Activated CD4-positive, alpha-beta T cell treated with anti-CD3 and anti-CD28 coated beads, Interleukin-2, amount 50 U/mL, for 16 hours (primary cell): ENCODE data around the gene AP2A2.

Experiments
- DNase-seq: peaks from one replicate; pipeline ENCODE4 v3.0.0-alpha.2; 2020

Gene AP2A2

GRCh38 chr11:1032310-1032891 lies 106.7 kb downstream of the AP2A2 start:
- no peak for DNase-seq

DNA sequence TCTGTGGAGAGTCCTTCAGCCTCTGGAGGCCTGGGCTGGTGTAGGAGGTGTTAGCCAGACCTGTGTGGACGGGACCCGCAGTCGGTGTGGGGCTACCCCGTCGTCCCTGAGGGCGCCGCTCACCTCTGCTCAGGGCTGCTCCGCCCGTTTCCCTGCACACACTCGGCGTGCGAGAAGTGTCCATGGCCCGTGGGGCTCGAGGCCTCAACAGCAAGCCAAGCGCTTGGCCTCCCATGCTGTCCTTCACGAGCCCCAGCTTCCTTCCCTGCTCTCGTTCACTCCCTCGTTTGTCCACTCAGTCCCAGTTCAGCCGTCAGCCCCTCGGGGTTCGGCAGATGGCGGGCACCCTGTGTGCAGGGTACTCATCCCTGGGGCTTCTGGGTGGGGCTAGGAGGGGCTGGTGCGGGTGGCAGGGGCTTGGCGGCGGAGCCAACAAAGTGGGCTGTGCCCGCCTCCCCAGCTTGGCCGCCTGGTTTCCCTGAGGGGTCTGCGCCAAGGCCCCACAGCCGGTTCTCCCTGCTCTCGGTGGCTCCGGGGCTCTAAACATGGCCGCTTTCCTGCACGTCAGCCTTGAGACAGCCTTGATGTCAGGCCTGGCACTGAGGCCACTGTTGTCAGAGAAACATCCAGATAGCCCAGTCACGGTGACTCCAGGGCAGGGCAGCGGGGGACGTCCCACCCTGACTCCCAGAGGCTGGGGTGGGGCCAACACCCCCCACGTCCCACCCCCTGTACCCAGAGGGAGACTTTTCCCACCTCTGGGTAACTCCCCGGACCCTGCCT lies 107.5 kb downstream of the AP2A2 start:
- DNase-seq = no peak

- no peak for DNase-seq
Observed at GRCh38 chr11:1034001-1034400, 108.3 kb downstream of the AP2A2 start.

GRCh38 chr11:1034456-1035295 lies 109.0 kb downstream of the AP2A2 start:
- no peak for DNase-seq

DNA sequence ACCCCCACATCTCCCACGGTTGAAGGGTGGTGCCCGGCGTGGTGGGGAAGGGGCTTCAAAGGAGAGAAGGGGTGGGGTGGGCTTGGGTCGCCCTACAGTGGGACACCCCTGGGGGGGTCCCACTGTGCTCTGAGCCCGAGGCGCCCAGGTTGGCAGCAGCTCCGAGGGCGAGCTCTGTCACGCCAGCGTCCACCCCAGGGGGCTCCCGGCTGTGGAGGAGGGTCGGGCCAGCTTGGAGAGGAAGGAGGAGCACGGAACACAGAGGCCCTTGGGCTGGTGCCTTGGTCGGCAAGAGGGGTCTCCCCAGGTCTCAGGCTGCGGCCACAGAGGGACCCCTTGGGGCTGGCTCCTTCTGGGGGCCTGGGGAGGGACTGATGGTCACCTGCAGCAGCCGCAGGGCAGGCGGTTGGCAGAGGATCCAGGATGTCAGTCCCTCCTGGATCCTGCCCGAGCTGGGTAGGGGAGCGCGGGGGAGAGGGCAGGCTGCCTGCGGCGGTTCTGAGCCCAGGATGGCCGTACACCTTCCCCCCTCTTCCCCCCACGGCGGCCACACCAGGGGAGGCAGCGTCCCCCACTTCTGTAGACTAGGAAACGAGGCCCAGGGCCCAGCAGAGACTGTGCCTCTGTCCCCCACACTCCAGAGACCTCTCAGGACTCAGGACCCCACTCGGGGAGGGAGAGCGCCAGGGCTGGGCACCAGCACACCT lies 110.1 kb downstream of the AP2A2 start:
- no peak for DNase-seq

DNA sequence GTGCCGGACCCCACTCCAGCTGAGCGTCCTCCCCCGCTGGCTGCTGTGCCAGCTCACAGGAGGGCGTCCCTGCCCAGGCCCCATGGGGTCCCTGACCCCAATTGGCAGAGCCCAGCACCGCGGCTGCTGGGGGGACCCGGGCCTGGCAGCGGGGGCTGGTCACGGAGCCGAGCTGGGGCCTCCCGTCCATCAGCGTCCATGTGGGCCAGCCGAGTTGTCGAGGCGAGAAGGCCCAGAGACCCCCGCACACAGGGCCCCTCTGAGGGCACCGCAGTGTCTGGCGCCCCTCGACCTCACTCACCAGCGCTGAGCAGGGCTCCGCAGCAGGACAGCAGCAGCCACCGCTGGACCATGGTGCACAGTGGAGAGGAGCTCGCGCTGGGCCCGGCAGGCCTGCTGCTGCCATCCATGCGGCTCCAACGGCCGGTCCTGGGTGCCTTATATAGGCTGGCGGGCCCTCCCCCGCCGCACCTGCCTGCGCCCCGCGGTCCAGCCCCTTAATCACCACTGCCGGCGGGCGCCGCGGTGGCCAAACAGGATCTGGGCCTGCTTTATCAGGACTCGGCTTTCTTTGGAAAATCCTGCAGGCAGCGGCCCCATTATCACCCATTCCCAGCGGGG lies 110.7 kb downstream of the AP2A2 start, which contains the start of gene MUC6:
Gene MUC6 (minus strand): TSS at position 416 of the 621 bp plus-strand sequence. CDS start 63 bp downstream, at position 353.
- DNase-seq = no peak

DNA sequence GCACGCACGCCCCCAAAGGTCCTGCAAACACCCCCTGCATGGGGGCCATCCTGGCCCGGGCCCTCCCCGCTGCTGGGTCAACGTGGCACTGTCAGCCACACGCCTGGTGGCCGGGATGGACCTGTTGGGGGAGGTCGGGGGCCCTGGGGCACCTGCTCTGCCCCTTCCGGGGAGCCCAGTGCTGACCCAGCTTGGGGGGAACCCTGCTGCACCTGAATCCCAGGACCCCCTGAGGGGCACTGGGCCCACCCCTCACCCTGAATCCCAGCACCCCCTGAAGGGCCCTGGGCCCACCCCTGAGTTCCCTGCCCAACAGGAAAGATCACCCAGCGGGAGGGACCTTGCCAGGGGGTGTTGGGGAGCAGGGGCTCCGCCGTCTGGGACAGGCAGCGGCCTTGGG lies 111.3 kb downstream of the AP2A2 start:
- DNase-seq = no peak

- no peak for DNase-seq
Observed at GRCh38 chr11:1037506-1038055, 111.9 kb downstream of the AP2A2 start.

GRCh38 chr11:1038361-1038760 lies 112.7 kb downstream of the AP2A2 start:
- no peak for DNase-seq

GRCh38 chr11:1038921-1039320 lies 113.3 kb downstream of the AP2A2 start:
- DNase-seq = no peak

- no peak for DNase-seq
Observed at GRCh38 chr11:1039481-1040427, 114.1 kb downstream of the AP2A2 start.

DNA sequence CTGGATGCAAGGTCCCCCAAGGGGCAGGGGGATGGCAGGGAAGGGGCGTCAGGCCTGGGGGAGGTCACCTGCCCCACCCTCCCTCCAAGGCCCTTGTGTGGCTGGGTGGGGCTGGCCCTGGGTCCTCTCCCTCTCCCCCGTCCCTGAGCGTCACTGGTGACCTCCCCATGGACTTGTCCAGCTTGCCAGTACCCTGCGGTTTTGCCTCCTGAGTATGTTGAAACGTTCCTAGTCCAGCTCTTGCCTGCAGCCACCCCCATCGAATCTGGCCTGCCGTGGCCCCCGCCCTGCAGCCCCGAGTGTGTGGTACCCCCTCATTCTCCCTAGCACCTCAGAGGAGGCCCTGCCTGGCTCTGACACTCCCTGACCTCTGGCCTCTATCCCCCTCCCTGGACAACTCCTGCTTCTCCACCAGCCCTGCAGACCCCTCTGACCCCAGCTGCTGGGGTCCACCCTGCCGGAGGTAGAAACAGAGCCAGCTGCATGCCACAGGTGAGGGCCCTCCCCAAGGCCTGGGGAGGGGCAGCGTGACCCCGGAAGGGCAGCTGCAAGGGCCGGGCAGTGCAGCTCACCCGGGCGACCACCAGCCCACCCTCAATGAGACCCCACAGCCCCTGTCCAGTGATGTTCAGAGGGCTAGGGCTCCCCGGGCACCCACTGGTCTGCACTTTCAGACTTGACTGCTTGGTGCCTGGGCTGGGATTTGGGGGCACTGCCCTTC lies 114.9 kb downstream of the AP2A2 start:
- no peak for DNase-seq

- no peak for DNase-seq
Observed at GRCh38 chr11:1041149-1041467, 115.4 kb downstream of the AP2A2 start.

DNA sequence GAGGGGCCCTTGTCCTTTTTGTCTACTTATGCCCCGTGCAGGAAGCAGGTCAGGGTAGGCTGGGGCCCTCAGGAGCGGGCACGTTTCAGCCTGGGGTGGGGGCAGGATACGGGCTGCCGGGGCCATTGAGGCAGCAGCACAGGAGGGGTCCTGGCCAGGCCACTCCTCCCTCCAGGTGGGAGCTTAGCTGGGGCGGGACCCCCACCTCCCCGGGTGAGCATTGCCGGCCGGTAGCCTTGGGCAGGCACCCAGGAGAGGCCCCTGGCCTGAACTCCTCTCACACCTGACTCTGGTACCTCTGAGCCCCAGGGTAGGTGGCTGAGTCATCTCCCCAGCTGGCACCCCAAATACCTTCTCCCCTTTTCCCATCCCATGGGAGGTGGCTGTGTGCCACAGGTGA lies 115.8 kb downstream of the AP2A2 start:
- DNase-seq = no peak

DNA sequence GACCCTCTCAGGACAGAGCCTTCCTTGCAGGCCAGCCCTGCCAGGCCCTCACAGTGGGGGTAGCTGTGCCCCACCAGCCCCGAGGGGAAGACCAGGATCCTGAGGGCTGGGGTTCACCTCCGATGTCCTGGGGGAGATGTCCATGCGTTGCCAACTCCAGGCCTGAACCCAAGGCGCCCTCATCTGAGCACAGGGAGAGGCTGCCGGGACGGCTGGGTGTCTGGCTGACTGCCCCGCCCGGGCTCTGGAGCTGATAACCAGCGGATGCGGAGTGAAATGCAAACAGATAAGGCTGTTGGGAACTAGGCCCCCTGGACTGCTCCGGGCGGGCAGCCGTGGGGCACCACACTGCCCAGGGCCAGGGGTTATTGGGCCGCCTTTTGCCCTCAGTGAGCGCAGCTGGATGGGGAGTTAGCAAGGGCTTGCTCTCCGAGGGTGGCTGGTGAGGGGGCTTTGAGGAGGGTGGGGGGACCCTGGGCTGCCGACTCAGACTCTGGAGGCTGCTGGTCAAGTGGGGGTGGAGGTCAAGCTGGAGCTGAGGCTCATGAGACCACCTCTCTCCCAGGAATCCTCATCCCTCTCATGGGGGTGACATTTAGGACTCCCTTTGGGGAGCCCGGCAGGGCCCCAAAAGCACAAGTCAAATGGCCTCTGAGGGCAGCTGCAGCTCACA lies 116.4 kb downstream of the AP2A2 start:
- no peak for DNase-seq

DNA sequence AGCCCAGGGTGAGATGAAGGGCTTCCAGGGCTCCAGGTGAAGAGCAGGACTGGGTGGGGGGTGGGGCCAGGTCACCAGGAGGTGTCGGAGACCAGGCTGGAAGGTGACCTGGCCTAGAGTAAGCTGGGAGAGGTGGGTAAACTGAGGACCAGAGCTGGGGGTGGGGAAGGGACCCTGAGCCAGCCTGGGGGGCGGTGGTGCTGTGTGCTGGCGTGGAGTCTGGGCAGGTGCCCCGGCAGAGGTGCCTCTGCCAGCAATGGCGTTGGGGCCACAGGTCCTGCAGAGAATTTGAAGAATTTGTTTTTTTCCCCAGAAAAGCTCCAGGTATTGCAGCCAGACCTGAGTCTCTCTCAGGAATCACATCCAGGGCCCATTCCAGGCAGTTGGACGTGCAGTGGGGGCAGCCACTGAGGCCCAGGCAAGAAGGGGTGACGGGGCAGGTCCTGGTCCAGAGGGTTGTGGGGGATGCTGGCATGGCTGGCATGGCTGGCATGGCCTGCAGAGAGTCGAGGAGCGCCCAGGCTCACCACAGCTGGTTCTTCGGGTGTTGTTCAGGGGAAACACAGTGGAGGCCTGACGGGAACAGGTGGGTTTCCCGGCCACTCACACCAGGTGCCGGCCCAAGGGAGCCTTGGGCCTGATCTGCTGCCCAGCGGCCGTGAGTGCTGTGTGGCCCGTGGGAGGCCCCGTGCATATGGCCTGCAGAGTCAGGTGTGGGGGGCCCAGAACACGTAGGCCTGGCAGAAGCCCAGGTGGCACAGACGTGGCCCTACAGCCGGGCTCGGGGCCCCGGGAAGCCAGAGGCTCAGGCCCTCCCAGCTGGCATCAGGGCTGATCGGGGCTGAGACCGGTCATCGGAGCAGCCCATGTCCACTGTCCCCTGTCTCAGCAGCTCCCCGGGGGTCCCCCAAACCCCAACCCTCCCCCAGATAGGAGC lies 117.2 kb downstream of the AP2A2 start:
- DNase-seq = no peak

GRCh38 chr11:1043563-1044096 lies 118.0 kb downstream of the AP2A2 start:
- DNase-seq = no peak

DNA sequence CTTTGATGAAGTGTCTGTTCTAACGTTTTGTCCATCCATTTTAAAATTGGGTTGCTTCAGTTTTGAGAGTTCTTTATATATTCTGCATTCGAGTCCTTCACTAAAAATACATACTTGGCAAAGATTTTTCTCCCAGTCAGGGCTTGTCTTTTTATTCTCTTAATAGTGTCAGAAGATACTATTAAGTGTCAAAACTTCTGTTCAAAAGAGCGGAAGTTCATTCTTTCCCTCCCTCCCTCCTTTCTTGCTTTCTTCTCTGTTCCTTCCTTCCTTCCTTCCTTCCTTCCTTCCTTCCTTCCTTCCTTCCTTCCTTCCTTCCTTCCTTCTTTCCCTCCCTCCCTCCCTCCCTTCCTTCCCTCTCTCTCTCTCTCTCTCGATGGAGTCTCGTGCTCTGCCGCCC lies 118.5 kb downstream of the AP2A2 start:
- DNase-seq = no peak
